Endometrial microvascular endothelial cells (primary cell): Measurements from ENCODE around the gene PARP15. TPM values are rescaled to one million over a fixed set of nuclear protein-coding genes. Genes with fewer than 3 reads are reported as not detected.

ENCODE experiments used
- in situ Hi-C: cut with HindIII; loops from 2 replicates; pipeline ENCODE4 v1.10.0; 2017; ENCODE audit warnings: low sequenced_read_pairs, low pct_unique_long_range_greater_than_20kb; ENCODE audit errors: inconsistent ontology term
- total RNA-seq: library from RNA; depleted of rRNA; stranded (reverse); fragments of >200 nt; gene quantifications from one replicate; pipeline ENCODE4 v1.2.3, GENCODE V29; 2015; ENCODE audit errors: inconsistent ontology term

The PARP15 gene
- total RNA-seq: 1.9 TPM

DNA sequence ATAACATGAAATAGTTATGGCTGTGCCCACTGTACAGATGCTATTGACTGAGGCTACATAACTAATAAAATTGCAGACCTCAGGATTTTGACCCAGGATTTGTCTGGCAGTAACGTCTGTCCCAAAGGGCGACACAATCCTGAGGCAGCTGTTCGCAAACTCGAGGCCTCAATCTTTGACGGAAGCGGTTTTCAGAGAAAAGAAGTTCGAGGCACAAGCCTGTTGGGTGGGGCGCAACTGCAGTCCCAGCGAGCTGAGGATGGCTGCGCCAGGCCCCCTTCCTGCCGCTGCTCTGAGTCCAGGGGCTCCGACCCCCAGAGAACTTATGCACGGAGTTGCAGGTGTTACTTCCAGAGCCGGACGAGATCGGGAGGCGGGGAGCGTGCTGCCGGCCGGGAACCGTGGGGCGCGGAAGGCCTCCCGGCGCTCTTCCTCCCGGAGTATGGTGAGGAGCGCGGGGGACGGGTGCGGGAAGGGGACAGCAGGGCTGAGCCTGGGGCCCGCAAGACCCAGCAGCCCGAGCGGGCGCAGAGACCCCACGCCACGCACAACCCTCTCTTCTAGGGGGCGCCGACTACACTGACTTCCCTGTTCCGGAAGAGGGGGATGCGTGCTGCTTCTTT, at the start of gene PARP15:
Gene PARP15 (plus strand): TSS at position 242 of the 623 bp plus-strand sequence. CDS start 18 bp downstream, at position 260.
- in situ Hi-C loops: no loop called here

GRCh38 chr3:122530164-122530563, 47.3 kb upstream of the PARP15 start:
- in situ Hi-C loops: no loop called here

DNA sequence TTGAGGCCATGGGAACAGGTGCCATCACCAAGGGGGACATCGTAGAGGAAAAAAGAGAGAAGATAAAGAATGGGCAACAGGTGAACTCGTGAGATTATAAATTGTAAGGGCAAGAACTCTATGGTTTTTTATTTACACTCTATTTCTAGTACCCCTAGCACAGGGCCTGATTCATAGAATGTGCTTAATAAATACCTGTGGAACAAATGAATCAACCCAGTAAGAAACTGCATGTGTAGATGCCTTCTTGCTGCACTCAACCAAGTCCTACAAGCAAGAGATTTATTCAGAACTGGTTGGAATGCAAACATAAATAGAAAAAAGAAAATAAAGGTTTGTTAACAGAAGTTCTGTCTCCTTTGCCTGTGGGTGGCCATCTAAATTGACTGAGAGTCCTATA, 44.0 kb upstream of the PARP15 start:
- in situ Hi-C loops: no loop called here

GRCh38 chr3:122533931-122534334, 43.5 kb upstream of the PARP15 start:
- in situ Hi-C loops: no loop called here

GRCh38 chr3:122535964-122536631, 41.4 kb upstream of the PARP15 start:
- in situ Hi-C loops: no loop called here

DNA sequence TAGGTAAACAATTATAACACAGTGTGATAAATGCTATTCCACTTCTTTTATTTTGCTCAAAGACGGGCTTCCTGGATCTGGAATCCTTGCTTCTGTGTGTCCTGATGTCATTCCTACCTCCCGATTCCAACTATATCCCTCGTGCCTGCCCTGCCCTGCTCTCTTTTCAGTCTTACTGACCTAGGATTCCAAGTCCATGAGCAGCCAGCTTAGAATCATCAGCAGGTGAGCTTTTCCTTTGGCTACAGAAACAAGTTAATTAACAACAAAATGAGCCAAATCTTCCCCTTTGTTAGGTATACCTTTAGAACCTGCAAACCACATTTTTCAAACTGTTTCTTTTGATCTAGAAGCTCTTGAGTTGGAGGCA, 40.8 kb upstream of the PARP15 start:
- in situ Hi-C loops: no loop called here

- in situ Hi-C loops: no loop called here
Observed at GRCh38 chr3:122538956-122539490, 38.4 kb upstream of the PARP15 start.

GRCh38 chr3:122546151-122546550, 31.3 kb upstream of the PARP15 start:
- in situ Hi-C loops: no loop called here

GRCh38 chr3:122548076-122548475, 29.4 kb upstream of the PARP15 start:
- in situ Hi-C loops: no loop called here

- in situ Hi-C loops: no loop called here
Observed at GRCh38 chr3:122548619-122549018, 28.8 kb upstream of the PARP15 start.

GRCh38 chr3:122553171-122553570, 24.3 kb upstream of the PARP15 start:
- in situ Hi-C loops: no loop called here

GRCh38 chr3:122555275-122556071, 22.0 kb upstream of the PARP15 start:
- in situ Hi-C loops: no loop called here

DNA sequence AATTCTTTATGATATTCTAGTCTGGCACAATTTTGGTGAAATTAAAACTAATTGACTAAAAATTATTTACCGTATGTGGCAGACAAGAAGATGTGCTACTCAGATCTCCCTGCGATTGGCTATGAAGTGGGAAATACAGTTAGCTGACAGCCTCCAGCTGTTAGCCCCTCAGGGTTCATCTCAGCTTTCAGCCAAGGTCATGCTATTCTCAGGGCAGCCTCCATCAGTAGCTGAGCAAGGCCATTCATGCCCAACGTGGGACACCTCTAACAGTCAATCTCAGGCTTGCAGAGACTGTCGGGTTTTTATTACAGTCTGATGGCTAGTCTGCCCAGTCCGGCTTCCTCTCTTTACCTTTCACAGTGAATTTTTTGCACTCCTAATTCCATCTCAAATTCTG, 20.1 kb upstream of the PARP15 start:
- in situ Hi-C loops: no loop called here

GRCh38 chr3:122558605-122559004, 18.8 kb upstream of the PARP15 start:
- in situ Hi-C loops: no loop called here

GRCh38 chr3:122559906-122560305, 17.5 kb upstream of the PARP15 start:
- in situ Hi-C loops: no loop called here

DNA sequence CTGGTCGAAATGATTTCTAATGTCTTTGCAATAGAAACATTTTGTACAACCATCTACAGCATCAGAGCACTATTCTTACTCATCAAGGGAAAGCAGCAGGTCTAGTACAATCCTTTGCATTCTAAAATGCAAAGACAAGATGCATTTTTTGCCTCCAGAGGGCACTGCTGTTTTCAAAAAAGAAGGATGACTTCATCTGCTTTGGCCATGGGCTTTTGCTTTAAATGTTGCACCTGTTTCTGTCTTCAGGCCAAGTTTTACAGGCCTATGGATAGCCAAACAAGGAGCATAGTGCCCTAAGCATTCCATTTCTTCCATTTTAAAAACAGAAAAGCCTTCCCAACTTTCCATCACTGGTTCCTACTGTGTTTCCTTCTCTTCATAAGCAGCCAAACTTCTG, 16.8 kb upstream of the PARP15 start:
- in situ Hi-C loops: no loop called here

DNA sequence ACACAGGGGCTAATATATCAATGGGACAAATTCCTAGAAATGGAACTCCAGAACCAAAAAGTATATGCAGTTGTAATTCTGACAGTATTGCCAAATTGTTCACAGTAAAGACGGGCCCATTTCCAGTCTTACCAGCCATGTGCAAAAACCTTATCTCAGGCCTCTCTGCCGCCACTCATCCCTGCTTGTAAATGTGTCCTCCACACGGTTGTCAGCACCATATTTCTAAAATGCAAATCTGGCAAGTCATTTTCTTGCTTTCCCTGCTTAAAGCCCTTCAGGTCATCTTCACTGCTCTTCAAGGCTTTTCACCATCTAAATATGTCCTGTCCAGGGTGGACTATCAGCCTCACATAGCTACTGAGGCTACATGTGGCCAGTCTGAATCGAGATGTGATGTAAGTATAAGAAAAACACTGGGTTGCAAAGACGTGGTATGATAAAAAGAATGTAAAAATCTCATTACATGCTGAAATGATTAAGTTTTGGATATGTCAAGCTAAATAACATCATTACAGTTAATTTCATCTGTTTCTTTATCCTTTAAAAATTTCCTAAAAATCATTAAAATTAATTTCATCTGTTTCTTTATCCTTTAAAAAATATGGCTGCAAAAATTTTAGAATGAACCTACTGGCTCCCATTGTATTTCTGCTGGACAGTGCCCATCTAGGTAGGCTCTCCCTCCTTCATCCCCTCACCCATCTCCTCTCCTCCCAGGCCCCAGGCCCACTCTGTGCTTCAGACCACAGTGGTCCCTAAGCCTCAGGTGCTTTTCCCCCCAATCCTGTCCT, 14.3 kb upstream of the PARP15 start:
- in situ Hi-C loops: no loop called here

DNA sequence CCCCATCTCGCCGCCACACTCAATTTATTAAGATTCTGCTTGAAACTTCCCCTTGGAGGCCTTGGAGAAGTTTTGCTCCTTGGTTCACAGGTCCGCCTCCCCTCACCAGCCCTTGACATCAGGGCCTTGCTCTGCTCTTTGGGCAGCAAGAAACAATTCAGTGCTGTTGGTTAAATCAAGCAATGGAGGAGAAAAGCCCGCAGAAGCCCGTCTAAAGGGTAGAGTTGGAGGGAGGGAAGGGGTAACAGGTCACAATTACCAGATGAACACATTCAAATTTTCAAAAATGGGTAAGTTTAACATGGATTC, 13.8 kb upstream of the PARP15 start:
- in situ Hi-C loops: no loop called here
